Activated naive CD4-positive, alpha-beta T cell treated with anti-CD3 and anti-CD28 coated beads, Interleukin-2, amount 50 U/mL, for 72 hours (primary cell): Measurements from ENCODE around the gene RPS23. TPM values are rescaled to one million over a fixed set of nuclear protein-coding genes. Genes with fewer than 3 reads are reported as not detected.
"Not testable (repeated sequence)": the region's sequence is repeated elsewhere in the genome, so short reads cannot be mapped to it uniquely, and the experiment has no call there.

ENCODE experiments used
- ATAC-seq, 2 donors: fragments of 150-1000 bp; cut with Tn5 transposase; 2 replicates each; pipeline ENCODE4 v1.10.0; 2021; ENCODE audit warnings: mild to moderate bottlenecking in 2 of 2, moderate library complexity in 2 of 2
- DNase-seq, 2 donors: peaks; one replicate each; pipeline ENCODE4 v3.0.0; 2021 to 2022; ENCODE audit warnings: low spot score in 2 of 2
- H3K27ac Mint-ChIP-seq, 2 donors: one replicate each; pipeline ENCODE4 v1.8.0; 2022; ENCODE audit warnings: mild to moderate bottlenecking in 2 of 2, mixed read lengths in 2 of 2
- H3K36me3 Mint-ChIP-seq, 2 donors: one replicate each; pipeline ENCODE4 v1.8.0; 2022; ENCODE audit warnings: mixed read lengths in 2 of 2
- H3K9me3 Mint-ChIP-seq, 2 donors: one replicate each; pipeline ENCODE4 v1.8.0; 2022; ENCODE audit warnings: mixed read lengths in 2 of 2
- total RNA-seq, 2 donors: library from RNA; stranded (reverse); gene quantifications; one replicate each; pipeline ENCODE4 v1.2.3, GENCODE V29; 2022

The RPS23 gene
- total RNA-seq, 2 donors from 2014 or later, result 2,960 to 3,243 TPM

DNA sequence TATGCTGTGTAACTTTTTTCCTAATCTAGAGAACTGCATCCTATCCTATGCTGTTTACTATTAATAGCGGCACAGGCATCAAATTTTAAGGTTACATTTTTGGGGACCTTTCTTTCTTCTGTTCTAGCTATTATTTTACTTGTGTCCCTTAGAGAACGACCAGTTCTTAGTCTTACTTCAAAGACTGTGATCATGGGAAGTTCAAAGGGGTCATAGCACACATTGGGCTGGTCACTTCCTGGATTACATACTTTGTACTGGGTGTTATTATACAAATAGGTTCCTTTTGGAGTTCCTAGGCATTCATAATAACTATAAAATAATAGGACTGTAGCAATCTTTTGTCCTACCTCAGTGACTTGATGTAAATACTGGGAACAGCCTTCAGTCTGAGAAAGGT is 8.8 kb downstream of the RPS23 start:
- not testable (repeated sequence) for H3K9me3 Mint-ChIP-seq, H3K27ac Mint-ChIP-seq, DNase-seq, ATAC-seq
- H3K36me3 Mint-ChIP-seq, result peaks cover 15 to 24% of the 10 kb centered on the region in 2 donors

DNA sequence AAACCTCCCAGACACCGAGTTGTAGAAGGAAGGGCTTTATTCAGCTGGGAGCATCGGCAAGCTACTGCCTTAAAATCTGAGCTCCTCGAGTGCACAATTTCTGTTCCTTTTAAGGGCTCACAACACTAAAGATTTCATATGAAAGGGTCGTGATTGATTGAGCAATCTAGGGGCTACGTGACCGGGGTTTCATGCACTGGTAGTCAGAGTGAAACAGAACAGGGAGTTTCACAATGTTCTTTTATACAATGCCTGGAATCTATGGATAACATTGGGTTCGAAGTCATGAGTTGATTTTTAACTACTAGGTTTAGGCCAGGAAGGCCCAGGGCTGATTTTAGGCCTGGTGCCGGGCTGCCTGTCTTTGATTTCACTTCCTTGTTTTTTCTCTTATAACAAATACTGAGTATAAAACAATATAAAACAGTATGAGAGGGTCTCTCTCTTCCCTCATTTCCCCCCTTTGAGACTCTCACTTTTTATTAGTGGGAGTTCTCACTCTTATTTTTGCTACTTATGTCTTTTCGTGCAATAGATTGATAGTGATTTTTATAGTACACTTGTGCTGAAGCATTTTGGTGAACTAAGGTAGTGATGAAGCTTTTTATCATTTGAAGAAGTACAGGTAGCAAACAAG is 10.7 kb downstream of the RPS23 start:
- H3K36me3 Mint-ChIP-seq, result peaks cover 2 to 15% of the 10 kb centered on the region in 2 donors
- not testable (repeated sequence) for H3K27ac Mint-ChIP-seq, H3K9me3 Mint-ChIP-seq, DNase-seq, ATAC-seq

DNA sequence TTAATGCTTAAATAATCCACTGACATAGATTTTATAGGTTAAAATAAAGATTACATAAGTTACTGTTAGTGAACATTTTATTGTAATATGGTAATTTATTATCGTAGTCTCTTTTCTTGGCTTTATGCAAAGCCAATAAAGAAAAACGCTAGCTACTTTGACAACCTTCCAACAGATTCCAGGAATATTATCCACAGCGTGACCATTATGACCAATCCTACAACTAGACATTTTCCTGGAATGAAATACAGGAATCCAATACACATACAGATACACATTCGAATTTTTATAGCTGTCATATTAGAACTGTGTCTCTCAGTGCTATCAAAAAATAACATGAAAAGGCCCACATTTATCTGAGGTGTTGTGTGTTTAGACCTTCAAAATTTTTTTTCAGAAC is 13.1 kb downstream of the RPS23 start:
- DNase-seq, result no peak
- Mint-ChIP-seq H3K27ac (no peak overlapping the region), H3K9me3 (no peaks in the 10 kb centered on the region), H3K36me3 (peaks cover 0 to 13% of the 10 kb centered on the region in 2 donors)
- ATAC-seq, result no peak

GRCh38 chr5:82259172-82259800 is 18.9 kb downstream of the RPS23 start:
- DNase-seq (no peak), ATAC-seq (no peak)
- no peak overlapping the region for H3K27ac Mint-ChIP-seq
- H3K36me3 Mint-ChIP-seq, result no peaks in the 10 kb centered on the region
- H3K9me3 Mint-ChIP-seq, result no peaks in the 10 kb centered on the region

GRCh38 chr5:82257729-82258128 is 20.4 kb downstream of the RPS23 start:
- DNase-seq (no peak), ATAC-seq (no peak)
- H3K36me3 Mint-ChIP-seq, result no peaks in the 10 kb centered on the region
- no peak overlapping the region for H3K27ac Mint-ChIP-seq
- H3K9me3 Mint-ChIP-seq, result no peaks in the 10 kb centered on the region

- H3K36me3 Mint-ChIP-seq, result no peaks in the 10 kb centered on the region
- ATAC-seq (no peak), DNase-seq (no peak)
- no peak overlapping the region for H3K27ac Mint-ChIP-seq
- no peaks in the 10 kb centered on the region for H3K9me3 Mint-ChIP-seq
These were observed 20.9 kb downstream of the RPS23 start for GRCh38 chr5:82257247-82257646.

DNA sequence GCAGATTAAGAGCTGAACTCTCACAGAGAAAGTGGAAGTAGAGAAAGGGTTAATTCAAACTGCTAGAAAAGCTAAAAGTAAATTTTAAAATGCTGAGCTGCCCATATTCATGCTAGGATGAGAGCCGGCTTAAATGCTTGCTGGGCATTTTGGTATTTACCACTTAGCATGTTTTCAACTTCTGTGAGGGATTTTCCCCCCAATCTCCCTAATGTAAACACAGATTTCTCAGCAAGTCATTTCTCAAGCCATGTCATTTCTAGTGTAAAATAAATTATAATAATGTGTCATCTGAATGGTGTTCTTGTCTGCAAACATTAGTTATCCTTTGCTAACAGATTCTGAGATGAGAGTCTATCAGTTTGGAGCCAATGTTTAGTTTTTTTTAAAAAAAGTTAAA is 22.3 kb downstream of the RPS23 start:
- DNase-seq, result no peak
- H3K36me3 Mint-ChIP-seq, result no peaks in the 10 kb centered on the region
- ATAC-seq, result peak in 1 of 2 donors; percentile 34
- H3K9me3 Mint-ChIP-seq, result no peaks in the 10 kb centered on the region
- H3K27ac Mint-ChIP-seq, result no peak overlapping the region

DNA sequence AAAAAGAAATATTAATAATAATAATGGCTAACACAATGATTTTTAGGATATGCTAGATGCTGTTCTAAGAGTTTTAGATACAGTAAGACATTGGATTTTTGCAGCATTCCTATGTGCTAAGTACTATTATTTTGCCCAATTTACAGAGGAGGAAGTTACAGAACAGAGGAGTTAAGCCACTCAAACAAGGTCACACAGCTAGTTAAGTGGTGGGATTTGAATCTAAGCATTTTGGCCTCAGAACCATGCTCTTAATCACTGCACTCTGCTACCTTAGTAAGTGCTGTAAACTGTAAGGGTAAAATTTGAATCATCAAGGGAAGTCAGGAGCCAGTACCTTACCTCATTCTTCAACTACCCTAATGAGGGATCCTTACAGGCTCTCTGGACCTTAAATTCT is 25.4 kb downstream of the RPS23 start:
- Mint-ChIP-seq H3K36me3 (peaks cover 6 to 7% of the 10 kb centered on the region in 2 donors), H3K9me3 (peaks cover 5 to 6% of the 10 kb centered on the region in 2 donors), H3K27ac (no peak overlapping the region)
- ATAC-seq (no peak), DNase-seq (no peak)

DNA sequence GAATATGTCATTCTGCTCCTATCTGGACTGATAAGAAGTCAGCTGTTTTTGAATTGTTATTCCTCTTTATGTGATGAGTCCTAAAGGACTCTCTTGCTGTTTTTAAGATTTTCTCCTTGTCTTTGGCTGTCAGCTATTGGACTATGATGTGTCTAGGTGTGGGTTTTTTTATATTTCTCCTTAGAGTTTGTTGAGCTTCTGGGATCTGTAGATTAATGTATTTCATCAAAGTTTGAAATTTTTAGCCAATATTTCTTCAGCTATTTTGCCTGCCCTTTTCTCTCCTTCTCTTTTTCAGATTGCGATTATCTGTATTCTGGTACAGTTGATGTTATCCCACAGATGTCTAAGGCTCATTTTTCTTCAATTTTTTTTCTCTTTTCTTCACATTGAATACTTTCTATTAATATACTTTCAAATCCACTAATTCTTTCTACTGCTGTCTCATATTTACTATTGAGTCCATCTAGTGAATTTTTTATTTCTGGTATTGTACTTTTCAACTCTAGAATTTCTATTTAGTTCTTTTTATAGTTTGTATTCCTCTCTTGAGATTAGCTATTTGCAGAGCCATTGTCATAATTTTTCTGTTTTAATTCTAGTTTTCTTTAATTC is 31.1 kb downstream of the RPS23 start:
- ATAC-seq (no peak), DNase-seq (no peak)
- H3K9me3 Mint-ChIP-seq, result peaks cover 11 to 15% of the 10 kb centered on the region in 2 donors
- no peak overlapping the region for H3K27ac Mint-ChIP-seq
- H3K36me3 Mint-ChIP-seq, result peaks cover 12 to 18% of the 10 kb centered on the region in 2 donors

DNA sequence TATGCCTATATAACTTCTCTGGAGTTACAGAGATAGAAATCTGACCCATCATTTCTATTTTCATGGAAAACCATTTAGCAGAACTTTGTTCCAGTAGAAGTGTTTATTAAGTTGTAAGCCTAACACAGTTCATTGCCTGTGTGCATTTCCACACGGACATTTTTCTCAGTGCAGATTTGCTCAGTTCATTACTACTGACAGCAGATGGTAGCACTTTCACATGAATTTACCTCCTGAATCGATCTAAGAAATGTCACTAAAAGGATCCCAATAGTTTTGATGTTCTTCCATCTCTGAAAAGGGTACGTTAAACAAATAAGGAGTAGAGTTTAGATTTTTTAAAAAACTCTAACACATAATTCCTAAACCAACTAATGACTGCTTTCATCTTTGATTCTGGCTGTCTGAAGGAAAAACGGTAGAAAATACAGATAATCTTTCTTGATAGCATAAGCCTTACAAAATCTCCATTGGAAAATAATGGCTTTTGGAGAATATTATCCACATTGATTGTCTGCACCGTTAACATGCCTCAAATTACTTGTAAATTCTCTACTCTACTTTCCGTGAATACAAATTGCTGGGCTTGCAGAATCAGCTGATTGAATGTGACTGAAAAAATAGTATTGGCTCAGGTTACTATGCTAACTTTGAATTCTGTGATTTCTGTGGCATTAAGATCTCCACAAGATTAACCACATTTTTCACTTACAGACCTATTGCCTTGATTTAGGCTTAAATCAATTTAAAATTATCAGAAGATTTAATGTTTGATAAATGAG is 33.1 kb downstream of the RPS23 start:
- DNase-seq (no peak), ATAC-seq (no peak)
- no peak overlapping the region for H3K27ac Mint-ChIP-seq
- peaks cover 12 to 18% of the 10 kb centered on the region in 2 donors for H3K36me3 Mint-ChIP-seq
- peaks cover 11 to 15% of the 10 kb centered on the region in 2 donors for H3K9me3 Mint-ChIP-seq

DNA sequence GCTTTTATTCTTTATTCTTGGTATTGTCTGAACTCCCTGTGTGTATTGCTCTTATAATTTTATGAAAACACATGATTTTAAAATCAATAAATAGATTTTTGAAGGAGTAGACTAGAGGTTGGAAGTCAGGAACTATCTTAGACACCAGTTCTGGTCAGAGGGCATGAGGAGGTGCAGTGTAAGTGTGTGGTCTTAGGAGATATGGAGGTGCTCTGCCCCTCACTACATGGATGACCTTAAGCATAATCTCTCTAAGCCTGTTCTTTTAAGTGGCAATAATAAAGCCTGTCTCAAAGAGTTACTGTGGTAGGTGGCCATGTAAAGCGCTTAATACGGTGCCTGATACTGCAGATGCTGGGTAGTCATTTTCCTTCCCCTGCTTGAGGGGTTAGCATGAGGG is 34.0 kb downstream of the RPS23 start:
- H3K27ac Mint-ChIP-seq, result no peak overlapping the region
- ATAC-seq (no peak), DNase-seq (no peak)
- H3K9me3 Mint-ChIP-seq, result peaks cover 11 to 15% of the 10 kb centered on the region in 2 donors
- H3K36me3 Mint-ChIP-seq, result peaks cover 12 to 18% of the 10 kb centered on the region in 2 donors

- no peak overlapping the region for H3K27ac Mint-ChIP-seq
- ATAC-seq, result no peak
These were observed 43.3 kb downstream of the RPS23 start for GRCh38 chr5:82234885-82235284.

DNA sequence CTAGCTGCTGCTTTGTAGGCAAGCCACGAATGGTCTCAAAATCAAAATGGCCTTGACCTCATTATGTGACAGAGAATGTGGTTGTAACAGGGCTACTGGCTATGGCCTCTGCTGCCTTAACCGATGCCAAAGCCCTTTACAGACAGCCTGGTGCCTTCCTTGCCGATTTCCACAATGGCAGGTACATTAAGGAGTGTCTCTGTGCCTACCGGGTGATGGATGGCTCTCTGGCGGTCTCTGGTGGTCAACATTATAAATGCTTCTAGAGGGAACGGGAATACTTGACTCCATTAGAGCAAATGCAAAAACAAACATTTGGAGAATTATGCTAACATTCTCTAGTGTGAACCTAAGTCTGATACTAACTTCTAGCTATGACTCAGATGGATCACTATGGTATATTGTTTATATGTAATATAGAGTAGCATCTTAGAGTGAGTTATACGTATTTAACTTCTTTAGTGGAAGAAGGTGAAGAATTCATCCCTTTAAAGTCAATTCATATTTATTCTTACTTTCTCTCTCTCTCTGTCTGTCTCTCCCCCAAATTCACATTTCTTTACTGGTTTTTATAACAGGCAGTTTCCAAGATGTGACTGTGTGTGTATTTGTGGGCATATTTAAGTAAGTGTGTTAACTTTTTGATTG is 52.5 kb downstream of the RPS23 start:
- Mint-ChIP-seq H3K36me3 (no peaks in the 10 kb centered on the region), H3K9me3 (no peaks in the 10 kb centered on the region), H3K27ac (no peak overlapping the region)
- DNase-seq (peak; percentile 55 to 71), ATAC-seq (peak; percentile 77 to 80)

More at GRCh38 chr5:82234885-82235284, 43.3 kb downstream of the RPS23 start:
- H3K36me3 Mint-ChIP-seq, result no peaks in the 10 kb centered on the region
- no peak for DNase-seq
- no peaks in the 10 kb centered on the region for H3K9me3 Mint-ChIP-seq
